GM10847 (cell line): ENCODE results near the gene ZNF438.

Source experiments
- POLR2A ChIP-seq: IDR thresholded peaks from 2 replicates; pipeline ENCODE4 v1.6.1; 2011; ENCODE audit not compliant: insufficient read length; ENCODE audit errors: extremely low read depth

Gene ZNF438

GRCh38 chr10:30897048-30897447 lies 134.6 kb downstream of the ZNF438 start:
- TF ChIP-seq POLR2A = no peak

- TF ChIP-seq POLR2A = no peak
These were observed 137.4 kb downstream of the ZNF438 start for GRCh38 chr10:30894221-30894620.

- no peak for TF ChIP-seq POLR2A
These were observed 138.5 kb downstream of the ZNF438 start for GRCh38 chr10:30893208-30893607.

GRCh38 chr10:30887839-30888238 lies 143.8 kb downstream of the ZNF438 start:
- no peak for TF ChIP-seq POLR2A

- TF ChIP-seq POLR2A = no peak
These were observed 146.2 kb downstream of the ZNF438 start for GRCh38 chr10:30885423-30885822.

- no peak for TF ChIP-seq POLR2A
These were observed 147.9 kb downstream of the ZNF438 start for GRCh38 chr10:30883751-30884150.

GRCh38 chr10:30883116-30883515 lies 148.5 kb downstream of the ZNF438 start:
- no peak for TF ChIP-seq POLR2A

- no peak for TF ChIP-seq POLR2A
These were observed 149.4 kb downstream of the ZNF438 start for GRCh38 chr10:30882281-30882680.

GRCh38 chr10:30878920-30879319 lies 152.7 kb downstream of the ZNF438 start:
- TF ChIP-seq POLR2A = no peak

GRCh38 chr10:30877111-30877510 lies 154.6 kb downstream of the ZNF438 start:
- TF ChIP-seq POLR2A = no peak

- no peak for TF ChIP-seq POLR2A
These were observed 158.3 kb downstream of the ZNF438 start for GRCh38 chr10:30873411-30873810.

- no peak for TF ChIP-seq POLR2A
These were observed 160.8 kb downstream of the ZNF438 start for GRCh38 chr10:30870896-30871295.

- no peak for TF ChIP-seq POLR2A
These were observed 162.1 kb downstream of the ZNF438 start for GRCh38 chr10:30869566-30869965.

- no peak for TF ChIP-seq POLR2A
These were observed 163.1 kb downstream of the ZNF438 start for GRCh38 chr10:30868611-30869010.

GRCh38 chr10:30866896-30867295 lies 164.8 kb downstream of the ZNF438 start:
- TF ChIP-seq POLR2A = no peak

- no peak for TF ChIP-seq POLR2A
These were observed 166.3 kb downstream of the ZNF438 start for GRCh38 chr10:30865141-30865926.
